Hepatocyte (in vitro differentiated cells): ENCODE data around the gene LMBRD2. TPM values are rescaled to one million over a fixed set of nuclear protein-coding genes. Genes with fewer than 3 reads are reported as not detected.

Source experiments
- DNase-seq: peaks from one replicate; pipeline ENCODE4 v3.0.0-alpha.2; 2016; ENCODE audit warnings: low spot score
- H2AFZ ChIP-seq: fragments of 200-600 bp; sonication (generic); 2 replicates; pipeline ENCODE4 v1.6.0; 2016; ENCODE audit warnings: antibody characterized with exemption, mild to moderate bottlenecking
- H3K27ac ChIP-seq: fragments of 200-600 bp; sonication (generic); 2 replicates; pipeline ENCODE4 v1.5.1; 2016; ENCODE audit warnings: mild to moderate bottlenecking
- H3K27me3 ChIP-seq: fragments of 200-600 bp; sonication (generic); 2 replicates; pipeline ENCODE4 v1.6.1; 2016
- H3K36me3 ChIP-seq: fragments of 200-600 bp; sonication (generic); replicated peaks from 2 replicates; pipeline ENCODE4 v1.5.1; 2016; ENCODE audit warnings: low read depth; ENCODE audit not compliant: insufficient read depth
- H3K4me1 ChIP-seq: fragments of 200-600 bp; sonication (generic); 2 replicates; pipeline ENCODE4 v1.5.1; 2016; ENCODE audit warnings: mild to moderate bottlenecking, moderate library complexity; ENCODE audit not compliant: insufficient read depth
- H3K4me2 ChIP-seq: fragments of 200-600 bp; sonication (generic); 2 replicates; pipeline ENCODE4 v1.6.0; 2016
- H3K4me3 ChIP-seq: fragments of 200-600 bp; sonication (generic); 2 replicates; pipeline ENCODE4 v1.5.1; 2016; ENCODE audit warnings: mild to moderate bottlenecking
- H3K79me2 ChIP-seq: fragments of 200-600 bp; sonication (generic); 2 replicates; pipeline ENCODE4 v1.6.0; 2017; ENCODE audit warnings: mild to moderate bottlenecking
- H3K9me2 ChIP-seq: fragments of 200-600 bp; sonication (generic); replicated peaks from 2 replicates; pipeline ENCODE4 v1.6.0; 2017; ENCODE audit warnings: mild to moderate bottlenecking; ENCODE audit not compliant: insufficient read depth
- H3K9me3 ChIP-seq: fragments of 200-600 bp; sonication (generic); 2 replicates; pipeline ENCODE4 v1.5.1; 2016; ENCODE audit warnings: low read depth, mild to moderate bottlenecking
- H4K20me1 ChIP-seq: fragments of 200-600 bp; sonication (generic); 2 replicates; pipeline ENCODE4 v1.6.0; 2016; ENCODE audit warnings: mild to moderate bottlenecking; ENCODE audit not compliant: insufficient read depth, poor library complexity, severe bottlenecking
- EZH2 ChIP-seq: fragments of 200-600 bp; sonication (generic); IDR thresholded peaks from 2 replicates; pipeline ENCODE4 v1.6.1; 2016; ENCODE audit warnings: antibody characterized with exemption, mild to moderate bottlenecking, borderline replicate concordance
- EZH2phosphoT487 ChIP-seq: fragments of 200-600 bp; sonication (generic); IDR thresholded peaks from one replicate; pipeline ENCODE4 v1.6.1; 2018; ENCODE audit warnings: antibody characterized with exemption, mild to moderate bottlenecking, low read depth, moderate library complexity; ENCODE audit not compliant: unreplicated experiment, severe bottlenecking
- WGBS: methylation state at CpG from one replicate; pipeline ENCODE4 v1.1.6; 2016; ENCODE audit warnings: low lambda C conversion rate; ENCODE audit errors: missing lambda C conversion rate; 5-methylcytosine and 5-hydroxymethylcytosine counted together
- polyA plus RNA-seq: library from polyadenylated mRNA; unstranded; fragments of >200 nt; fragmentation: Nextera tagmentation; extraction: Ambion mirVana; gene quantifications from 2 replicates; pipeline ENCODE4 v1.2.1, GENCODE V29; 2016
- total RNA-seq: library from RNA; depleted of rRNA; stranded (reverse); fragments of >200 nt; gene quantifications from 2 replicates; pipeline ENCODE4 v1.2.3, GENCODE V29; 2014
- TF ChIP-seq, protein P1 (sequence below): fragments of 200-600 bp; sonication (generic); IDR thresholded peaks from 2 replicates; pipeline ENCODE4 v1.5.1; 2016; ENCODE audit warnings: antibody characterized with exemption, mild to moderate bottlenecking; ENCODE audit not compliant: poor library complexity

The LMBRD2 gene
- total and polyA plus RNA-seq, 2 experiments from 2014 or later = 4.5 to 27.9 TPM

- Histone ChIP-seq H3K36me3 (no peaks in the 10 kb centered on the region), H3K4me2 (no peak overlapping the region), H3K27me3 (peaks cover 48% of the 10 kb centered on the region), H3K4me3 (no peak overlapping the region), H4K20me1 (no peaks in the 10 kb centered on the region), H3K9me2 (no peaks in the 10 kb centered on the region), H3K27ac (no peak overlapping the region), H3K79me2 (no peaks in the 10 kb centered on the region), H3K9me3 (no peaks in the 10 kb centered on the region), H3K4me1 (peaks cover 5% of the 10 kb centered on the region), H2AFZ (no peak overlapping the region)
- TF ChIP-seq EZH2 (no peak), EZH2phosphoT487 (no peak)
- TF ChIP-seq, protein P1, sequence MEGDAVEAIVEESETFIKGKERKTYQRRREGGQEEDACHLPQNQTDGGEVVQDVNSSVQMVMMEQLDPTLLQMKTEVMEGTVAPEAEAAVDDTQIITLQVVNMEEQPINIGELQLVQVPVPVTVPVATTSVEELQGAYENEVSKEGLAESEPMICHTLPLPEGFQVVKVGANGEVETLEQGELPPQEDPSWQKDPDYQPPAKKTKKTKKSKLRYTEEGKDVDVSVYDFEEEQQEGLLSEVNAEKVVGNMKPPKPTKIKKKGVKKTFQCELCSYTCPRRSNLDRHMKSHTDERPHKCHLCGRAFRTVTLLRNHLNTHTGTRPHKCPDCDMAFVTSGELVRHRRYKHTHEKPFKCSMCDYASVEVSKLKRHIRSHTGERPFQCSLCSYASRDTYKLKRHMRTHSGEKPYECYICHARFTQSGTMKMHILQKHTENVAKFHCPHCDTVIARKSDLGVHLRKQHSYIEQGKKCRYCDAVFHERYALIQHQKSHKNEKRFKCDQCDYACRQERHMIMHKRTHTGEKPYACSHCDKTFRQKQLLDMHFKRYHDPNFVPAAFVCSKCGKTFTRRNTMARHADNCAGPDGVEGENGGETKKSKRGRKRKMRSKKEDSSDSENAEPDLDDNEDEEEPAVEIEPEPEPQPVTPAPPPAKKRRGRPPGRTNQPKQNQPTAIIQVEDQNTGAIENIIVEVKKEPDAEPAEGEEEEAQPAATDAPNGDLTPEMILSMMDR = no peak
- WGBS = 99% methylated on average over 5 of the region's 5 CpGs
- no peak for DNase-seq
These were observed 82.9 kb downstream of the LMBRD2 start for GRCh38 chr5:36068751-36069281.

DNA sequence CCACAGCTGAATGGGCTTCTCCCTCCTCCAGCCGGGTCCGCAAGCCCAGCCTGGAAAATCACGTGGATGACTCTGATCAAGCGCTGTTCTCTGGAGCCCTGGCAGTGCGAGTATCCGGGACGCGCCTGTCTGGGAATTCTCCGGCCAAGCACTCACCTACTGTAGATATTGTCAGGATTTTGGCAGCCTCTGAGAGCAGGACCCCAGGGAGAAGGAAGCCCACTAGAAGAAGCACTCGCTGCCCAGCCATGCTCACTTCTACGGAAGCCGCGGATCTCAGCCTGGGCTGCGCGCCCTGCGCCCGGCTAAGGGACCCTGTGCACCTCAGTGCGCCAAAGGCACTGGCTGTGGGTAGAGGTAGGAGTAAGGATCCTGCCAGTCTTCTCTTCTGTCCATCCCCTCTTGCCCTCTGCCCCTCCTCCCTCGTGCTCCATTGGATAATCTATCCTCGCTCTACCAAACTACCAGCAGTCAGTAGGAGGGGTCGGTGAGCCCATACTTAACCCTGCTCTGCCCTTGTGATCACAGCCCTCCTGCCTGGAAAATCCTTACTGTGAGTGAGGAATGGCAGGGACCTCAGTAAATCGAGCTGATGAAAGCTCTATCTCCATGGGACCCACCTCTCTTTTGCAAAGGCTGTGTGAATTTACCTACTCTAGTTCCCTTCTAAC lies 85.0 kb downstream of the LMBRD2 start, which contains the start of gene UGT3A2:
Gene UGT3A2 (minus strand): TSS at position 343 of the 671 bp plus-strand sequence. CDS start 93 bp downstream, at position 250.
- Histone ChIP-seq H3K9me2 (no peaks in the 10 kb centered on the region), H3K4me1 (peaks cover 5% of the 10 kb centered on the region), H3K9me3 (no peaks in the 10 kb centered on the region), H3K79me2 (no peaks in the 10 kb centered on the region), H3K36me3 (no peaks in the 10 kb centered on the region), H4K20me1 (no peaks in the 10 kb centered on the region), H3K4me3 (no peak within 1 kb of the TSS), H3K27me3 (peaks cover 48% of the 10 kb centered on the region), H3K27ac (no peak within 1 kb of the TSS), H3K4me2 (peak within 1 kb of the TSS; percentile 89), H2AFZ (peak within 1 kb of the TSS; percentile 49)
- TF ChIP-seq EZH2phosphoT487 (no peak), EZH2 (no peak)
- TF ChIP-seq, protein P1 = no peak
- 2% methylated on average over 22 of the region's 22 CpGs for WGBS
- no peak for DNase-seq

DNA sequence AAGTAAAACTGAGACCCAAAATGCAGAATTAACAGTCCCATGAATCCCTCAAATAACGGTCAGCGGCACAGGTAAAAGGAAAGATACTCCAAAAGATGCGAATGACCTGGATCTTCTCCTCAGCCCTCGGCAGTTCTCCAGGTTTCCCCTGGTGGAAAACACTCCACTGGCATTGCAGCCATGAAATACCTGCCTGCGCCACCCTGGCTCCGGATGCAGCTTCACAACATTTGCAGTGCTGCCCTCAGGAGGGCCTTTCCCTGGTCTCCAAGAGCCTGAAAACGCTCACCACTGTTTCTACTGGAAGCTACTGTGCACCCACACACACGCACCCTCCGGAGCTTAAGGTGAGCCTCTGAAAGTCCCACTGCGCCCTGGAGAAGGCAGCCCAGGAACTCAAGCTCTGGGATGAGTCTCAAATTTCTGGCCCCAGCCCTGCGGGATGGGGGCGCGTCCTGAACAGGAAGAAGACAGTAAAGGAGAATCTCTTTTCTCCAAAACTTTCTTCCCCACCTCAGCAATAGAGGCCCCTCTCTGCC lies 85.6 kb downstream of the LMBRD2 start:
- Histone ChIP-seq H3K4me2 (peak overlapping the region; percentile 89), H3K4me3 (no peak overlapping the region)
- WGBS = 22% methylated on average over 13 of the region's 13 CpGs

More for the DNA sequence above, 85.6 kb downstream of the LMBRD2 start:
- H2AFZ ChIP-seq = peak overlapping the region; percentile 49
- no peaks in the 10 kb centered on the region for H4K20me1 ChIP-seq
- H3K36me3 ChIP-seq = no peaks in the 10 kb centered on the region
- no peaks in the 10 kb centered on the region for H3K9me3 ChIP-seq
- peaks cover 5% of the 10 kb centered on the region for H3K4me1 ChIP-seq
- TF ChIP-seq EZH2 = no peak
- no peak for TF ChIP-seq EZH2phosphoT487
- TF ChIP-seq, protein P1 = no peak
- H3K9me2 ChIP-seq = no peaks in the 10 kb centered on the region
- peaks cover 48% of the 10 kb centered on the region for H3K27me3 ChIP-seq
- H3K27ac ChIP-seq = no peak overlapping the region
- H3K79me2 ChIP-seq = no peaks in the 10 kb centered on the region
- DNase-seq = no peak
